VCaP (cell line): ENCODE measurements around the gene USP15.
"Not testable (repeated sequence)": the region's sequence is repeated elsewhere in the genome, so short reads cannot be mapped to it uniquely, and the experiment has no call there.

Source experiments
- H3K27ac ChIP-seq: fragments of 450-650 bp; 2 replicates; pipeline ENCODE4 v1.5.1; 2017
- CTCF ChIP-seq: fragments of 450-650 bp; conservative IDR thresholded peaks from 2 replicates; pipeline ENCODE4 v1.5.1; 2017; ENCODE audit warnings: mild to moderate bottlenecking, moderate library complexity

USP15 gene

GRCh38 chr12:62345667-62346066 is 85.5 kb downstream of the USP15 start:
- TF ChIP-seq CTCF, result no peak
- no peak overlapping the region for H3K27ac ChIP-seq

- H3K27ac ChIP-seq, result no peak overlapping the region
- TF ChIP-seq CTCF, result no peak
These were observed 86.6 kb downstream of the USP15 start for GRCh38 chr12:62346817-62347216.

GRCh38 chr12:62347922-62348650 is 87.9 kb downstream of the USP15 start:
- H3K27ac ChIP-seq, result no peak overlapping the region
- TF ChIP-seq CTCF, result no peak

- no peak overlapping the region for H3K27ac ChIP-seq
- TF ChIP-seq CTCF, result no peak
These were observed 90.3 kb downstream of the USP15 start for GRCh38 chr12:62350554-62350953.

GRCh38 chr12:62351326-62351725 is 91.1 kb downstream of the USP15 start:
- no peak overlapping the region for H3K27ac ChIP-seq
- no peak for TF ChIP-seq CTCF

- TF ChIP-seq CTCF, result no peak
- H3K27ac ChIP-seq, result no peak overlapping the region
These were observed 100.8 kb downstream of the USP15 start for GRCh38 chr12:62361048-62361447.

GRCh38 chr12:62363506-62363905 is 103.3 kb downstream of the USP15 start:
- no peak for TF ChIP-seq CTCF
- H3K27ac ChIP-seq, result no peak overlapping the region

- not testable (repeated sequence) for H3K27ac ChIP-seq
These were observed 104.5 kb downstream of the USP15 start for GRCh38 chr12:62364697-62365096.

- H3K27ac ChIP-seq, result not testable (repeated sequence)
These were observed 105.6 kb downstream of the USP15 start for GRCh38 chr12:62365846-62366245.

- not testable (repeated sequence) for H3K27ac ChIP-seq
These were observed 108.4 kb downstream of the USP15 start for GRCh38 chr12:62368430-62369223.
